GM04504 (cell line): ENCODE data around the gene DENND4B.
"Not testable (repeated sequence)": the region's sequence is repeated elsewhere in the genome, so short reads cannot be mapped to it uniquely, and the experiment has no call there.

Experiments
- DNase-seq: peaks from one replicate; pipeline ENCODE4 v3.0.0-alpha.2; 2012; ENCODE audit warnings: low read depth

The DENND4B gene

DNA sequence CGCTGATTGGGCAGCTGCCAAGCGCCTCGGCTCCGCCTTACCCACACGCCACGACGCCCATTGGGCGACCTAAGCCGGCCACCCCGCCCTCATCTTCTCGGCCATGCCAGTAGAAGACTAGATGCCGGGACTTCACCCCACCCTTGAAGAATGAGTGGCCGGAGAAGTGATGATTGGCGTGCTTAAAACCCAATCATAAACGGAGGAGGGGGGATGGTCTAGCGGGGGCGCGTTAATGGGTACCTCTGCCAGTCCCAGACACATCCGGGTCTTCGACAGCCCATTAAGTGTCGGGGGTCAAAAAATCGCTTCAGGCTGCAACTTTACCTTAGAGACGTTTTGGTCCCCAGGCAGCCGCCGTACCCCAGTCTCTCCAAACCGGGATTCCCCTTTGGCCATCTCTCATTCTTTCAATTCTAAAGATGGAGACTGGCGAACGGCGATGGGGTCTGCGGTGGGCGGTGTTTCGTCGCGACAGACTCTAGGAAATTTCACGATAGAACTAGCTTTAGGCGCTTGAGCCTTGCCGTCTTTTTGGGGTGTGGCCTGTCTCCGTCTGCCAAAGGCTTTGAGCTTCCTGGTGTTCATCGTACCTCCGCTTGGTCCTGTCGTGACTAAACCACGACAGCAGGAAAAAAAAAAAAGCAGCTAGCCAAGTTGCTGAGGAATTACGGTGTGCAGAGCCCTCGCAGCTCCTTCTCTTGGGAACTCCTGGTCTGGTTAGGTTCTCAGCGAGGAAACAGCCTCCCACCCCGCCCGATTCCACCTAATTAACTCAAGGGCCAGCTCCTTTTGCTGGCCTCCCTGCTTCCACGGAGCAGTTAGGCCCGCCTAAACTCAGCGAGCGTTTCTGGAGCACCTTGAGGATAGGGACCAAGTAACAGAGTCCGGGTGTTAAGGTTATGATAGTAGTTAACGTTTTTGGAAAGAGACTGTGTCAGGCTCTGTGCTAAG lies 23.3 kb downstream of the DENND4B start, which contains the start of gene GATAD2B:
Gene GATAD2B, minus strand, starts transcription at position 1 of the 954 bp plus-strand sequence. CDS start 94,625 bp downstream, outside the sequence.
- DNase-seq: peak; percentile 100

DNA sequence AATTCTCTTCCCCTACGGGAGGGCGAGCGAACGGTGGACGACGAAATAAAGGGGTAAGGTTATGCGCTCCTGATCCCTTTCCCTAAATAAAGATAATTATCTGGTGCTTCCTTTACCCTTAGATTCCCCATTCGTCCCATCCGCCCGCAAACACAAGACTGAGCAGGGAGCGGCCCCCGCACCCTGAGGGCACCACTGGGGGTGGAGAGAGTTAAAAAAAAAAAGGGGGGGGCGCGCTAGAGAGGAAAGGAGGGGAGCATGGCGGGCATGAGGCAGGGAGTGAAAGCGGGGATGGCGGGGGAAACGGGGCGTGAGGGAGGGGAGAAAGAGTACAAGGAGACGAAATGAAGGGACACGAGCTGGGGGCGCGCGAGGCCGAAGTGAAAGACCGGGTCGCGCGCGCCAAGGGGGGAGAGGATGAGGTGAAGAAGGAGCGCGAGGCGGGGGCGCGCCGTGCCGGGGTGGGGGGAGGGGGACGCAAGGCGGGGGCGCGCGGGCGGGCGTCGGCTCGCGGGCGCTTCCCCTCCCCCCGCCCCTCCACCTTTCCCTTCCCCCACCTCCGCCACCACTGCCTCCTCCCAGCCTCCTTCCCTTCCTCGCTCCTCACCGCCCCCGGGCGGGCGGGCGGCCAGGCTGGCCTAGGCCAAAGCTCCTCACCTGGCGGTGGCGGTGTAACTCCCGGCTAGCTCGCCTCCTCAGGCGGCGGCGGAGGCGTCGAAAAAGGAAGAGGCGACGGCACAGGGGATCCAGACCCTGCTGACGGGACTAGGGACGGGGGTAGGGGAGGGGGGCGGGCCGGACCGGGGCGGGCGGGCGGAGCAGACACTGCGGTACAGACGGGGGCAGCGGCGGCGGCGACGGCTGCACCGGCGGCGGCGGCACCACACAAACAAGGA lies 24.2 kb downstream of the DENND4B start:
- no peak for DNase-seq

DNA sequence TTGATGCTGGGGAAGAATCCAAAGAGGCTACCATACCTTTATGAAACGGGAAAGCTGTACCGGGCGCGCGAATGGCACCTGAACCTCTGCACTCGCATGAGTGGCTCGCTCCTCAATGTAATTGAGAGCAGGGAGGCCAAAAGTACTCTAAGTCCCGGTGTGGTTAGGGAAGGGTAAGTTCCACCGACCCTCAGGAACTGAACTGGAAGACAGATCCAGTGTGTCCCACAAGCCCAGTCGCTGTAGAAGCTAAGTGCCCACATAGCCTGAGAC lies 24.8 kb downstream of the DENND4B start:
- no peak for DNase-seq

DNA sequence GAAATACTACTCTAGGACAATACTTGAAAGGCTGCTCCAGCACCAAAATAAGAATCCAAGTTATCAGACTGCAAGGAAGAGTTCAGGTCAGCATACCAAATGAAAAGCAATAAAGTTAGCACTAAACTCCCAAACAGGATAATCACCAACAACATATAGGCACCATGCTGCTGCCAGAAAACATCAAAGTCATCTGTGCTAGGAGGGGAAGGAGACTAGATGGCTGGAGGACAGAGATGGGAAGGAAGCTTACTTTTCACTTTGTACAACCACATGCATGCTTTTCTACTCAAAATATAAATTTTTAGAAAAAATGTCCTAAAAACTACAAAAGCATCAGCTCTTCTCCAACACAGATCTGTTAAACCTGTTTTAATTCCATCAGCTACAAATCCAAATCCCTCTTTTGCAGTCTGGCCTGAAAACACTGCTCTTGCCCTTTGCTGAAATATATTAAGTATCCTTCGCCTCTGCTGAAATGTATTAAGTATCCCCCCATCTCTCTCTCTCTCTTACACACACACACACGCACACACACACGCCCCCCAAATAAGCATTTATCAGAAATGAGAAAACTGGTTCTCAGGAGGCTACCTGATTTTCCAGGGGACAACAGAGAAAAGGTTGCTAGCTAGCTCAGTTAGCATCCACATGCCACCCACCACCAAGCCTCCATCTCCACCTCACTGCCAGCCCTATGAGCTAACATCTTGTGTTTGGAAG lies 25.3 kb downstream of the DENND4B start:
- DNase-seq: no peak

DNA sequence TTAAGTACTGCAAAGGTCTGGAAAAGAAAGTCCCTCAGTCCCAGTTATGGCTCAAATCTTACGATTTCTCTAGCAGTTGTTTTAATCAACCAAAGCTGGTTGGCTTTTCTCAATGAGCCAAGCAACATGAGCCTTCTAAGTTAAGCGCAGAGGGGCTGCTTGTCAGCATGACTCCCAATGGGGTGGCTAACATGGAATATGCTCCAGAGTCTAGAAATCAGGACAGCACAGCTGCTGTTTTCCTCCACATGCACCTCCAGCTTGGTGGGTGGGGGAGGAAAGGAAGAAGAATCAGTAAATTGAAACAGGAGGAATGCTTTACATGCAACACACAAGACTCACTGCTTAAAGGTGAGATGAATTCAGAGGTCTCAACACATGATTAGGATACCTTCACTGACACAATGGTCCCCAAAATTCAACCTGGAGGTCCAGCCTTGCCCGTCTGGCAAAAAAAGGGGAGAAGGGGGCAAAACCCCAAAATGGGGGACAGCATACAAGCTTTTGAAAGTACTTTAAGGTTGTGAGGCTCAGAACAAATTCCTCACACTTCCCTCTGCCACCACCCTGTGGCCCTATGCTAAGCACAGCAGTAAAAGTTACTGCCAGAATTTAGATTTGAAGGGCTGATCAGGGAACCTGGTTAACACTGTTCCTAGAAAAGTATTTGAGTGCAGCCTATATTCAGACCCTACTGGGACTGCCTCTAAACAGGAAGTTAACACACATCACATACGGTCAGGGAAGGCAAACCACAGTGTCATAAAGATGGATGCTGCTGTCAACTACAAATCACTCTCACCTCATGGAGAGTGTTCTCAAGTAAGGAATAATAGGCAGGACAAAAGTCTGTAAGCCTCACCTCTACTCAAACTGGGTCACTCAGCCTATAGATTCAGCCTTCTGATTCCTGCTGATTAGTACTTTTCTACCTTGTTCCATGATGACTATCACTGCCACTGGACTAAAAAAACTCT lies 26.4 kb downstream of the DENND4B start:
- no peak for DNase-seq

DNA sequence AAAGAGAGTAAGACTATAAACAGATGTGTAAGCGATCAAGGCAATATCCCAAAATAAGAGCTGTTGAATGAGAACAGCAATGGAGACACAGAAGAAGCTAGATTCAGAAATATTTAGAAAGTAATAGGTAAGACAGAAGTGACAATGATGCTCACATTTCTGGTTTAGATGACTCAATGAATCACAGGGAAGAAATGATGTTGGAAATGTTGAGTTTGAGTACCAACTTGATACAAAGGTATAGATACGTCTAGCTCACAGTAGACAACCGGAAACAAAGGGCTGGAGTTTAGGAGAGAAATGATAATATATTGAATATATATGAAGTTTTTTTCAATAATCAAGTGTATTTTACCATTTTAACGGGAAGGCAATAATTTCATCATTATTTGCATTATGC lies 30.2 kb downstream of the DENND4B start:
- DNase-seq: no peak

DNA sequence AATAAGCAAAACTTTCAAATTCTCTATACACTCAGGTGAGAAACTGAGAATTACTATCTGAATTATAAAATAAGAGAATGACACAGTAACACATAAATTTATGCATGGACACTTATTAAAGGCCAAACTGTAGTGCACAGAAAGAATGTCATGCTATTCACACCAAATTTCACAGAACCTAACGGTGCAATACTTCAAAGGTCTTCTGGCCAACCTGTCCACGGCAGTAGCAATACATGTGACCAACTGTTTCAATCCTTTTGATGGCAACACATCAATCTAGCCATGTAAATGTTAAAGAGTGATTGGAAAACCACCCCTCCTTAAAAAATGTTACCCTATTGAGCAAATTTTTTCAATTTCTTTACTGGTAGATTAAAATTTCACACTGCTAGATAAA lies 34.2 kb downstream of the DENND4B start:
- DNase-seq: no peak

DNA sequence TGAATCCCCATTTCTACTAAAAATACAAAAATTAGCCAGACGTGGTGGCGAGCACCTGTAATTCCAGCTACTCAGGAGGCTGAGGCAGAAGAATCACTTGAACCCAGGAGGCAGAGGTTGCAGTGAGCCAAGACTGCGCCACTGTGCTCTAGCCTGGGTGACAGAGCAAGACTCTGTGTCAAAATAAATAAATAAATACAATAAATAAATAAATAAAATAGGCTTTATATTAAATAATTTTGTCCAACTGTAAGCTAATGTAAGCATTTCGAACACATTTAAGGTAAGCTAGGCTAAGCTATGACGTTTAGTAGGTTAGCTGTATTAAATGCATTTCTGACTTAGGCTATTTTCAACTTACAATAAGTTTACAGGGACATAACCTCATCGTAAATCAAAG lies 36.0 kb downstream of the DENND4B start:
- not testable (repeated sequence) for DNase-seq

DNA sequence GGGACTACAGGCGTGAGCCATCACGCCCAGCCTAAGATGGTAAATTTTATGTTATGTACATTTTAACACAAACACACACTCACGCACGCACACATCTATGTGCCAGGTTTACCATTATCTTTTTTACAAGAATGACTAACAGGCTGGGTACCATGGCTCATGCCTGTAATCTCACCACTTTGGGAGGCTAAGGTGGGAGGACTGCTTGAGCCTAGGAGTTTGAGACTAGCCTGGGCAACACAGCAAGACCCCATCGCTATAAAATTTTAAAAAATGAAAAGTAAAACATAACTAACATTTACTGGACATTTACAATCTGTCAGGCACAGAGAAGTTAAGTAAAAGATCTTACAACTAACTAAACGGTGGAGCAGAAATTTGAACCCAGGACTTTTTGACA lies 38.4 kb downstream of the DENND4B start:
- no peak for DNase-seq

DNA sequence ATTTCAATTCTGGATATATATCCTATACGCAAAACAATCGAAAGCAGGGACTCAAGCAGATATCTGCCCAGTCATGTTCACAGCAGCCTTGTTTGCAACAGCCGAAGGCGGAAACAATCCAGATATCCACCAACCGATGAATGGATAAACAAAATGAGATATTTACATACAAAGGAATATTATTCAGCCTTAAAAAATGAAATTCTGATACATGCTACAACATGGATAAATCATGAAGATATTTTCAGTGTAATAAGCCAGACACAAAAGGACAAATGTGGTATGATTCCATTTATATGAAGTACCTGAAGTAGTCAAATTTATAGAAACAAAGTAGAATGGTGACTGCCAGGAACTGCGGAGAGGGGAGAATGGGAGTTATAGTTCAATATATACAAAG lies 39.4 kb downstream of the DENND4B start:
- no peak for DNase-seq

DNA sequence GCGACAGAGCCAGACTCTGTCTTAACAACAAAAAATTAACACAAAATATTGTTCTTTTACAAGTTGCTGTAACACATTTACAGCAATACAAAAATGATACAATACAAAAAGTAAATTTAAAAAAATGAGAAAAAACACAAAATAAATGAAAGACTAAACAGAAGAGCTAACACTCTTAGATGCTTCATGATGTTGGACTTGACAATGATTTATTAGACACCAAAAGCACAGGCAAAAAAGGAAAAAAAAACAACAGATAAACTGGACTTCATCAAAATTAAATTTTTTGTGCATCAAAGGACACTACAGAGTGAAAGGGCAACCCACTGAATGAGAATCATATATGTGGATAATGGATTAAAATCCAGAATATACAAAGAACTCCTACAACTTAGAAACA lies 40.1 kb downstream of the DENND4B start:
- no peak for DNase-seq

DNA sequence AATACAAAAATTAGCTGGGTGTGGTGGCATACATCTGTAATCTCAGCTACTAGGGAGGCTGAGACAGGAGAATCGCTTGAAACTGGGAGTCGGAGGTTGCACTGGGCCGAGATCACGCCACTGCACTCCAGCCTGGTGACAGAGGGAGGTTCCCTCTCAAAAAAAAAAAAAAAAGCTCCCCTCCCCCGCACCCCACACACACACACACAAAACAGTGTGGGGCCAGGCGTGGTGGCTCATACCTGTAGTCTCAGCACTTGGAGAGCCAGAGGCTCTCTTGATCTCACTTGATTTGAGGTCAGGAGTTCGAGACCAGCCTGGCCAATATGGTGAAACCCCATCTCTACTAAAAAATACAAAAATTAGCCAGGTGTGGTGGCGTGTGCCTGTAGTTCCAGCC lies 40.6 kb downstream of the DENND4B start:
- not testable (repeated sequence) for DNase-seq

DNA sequence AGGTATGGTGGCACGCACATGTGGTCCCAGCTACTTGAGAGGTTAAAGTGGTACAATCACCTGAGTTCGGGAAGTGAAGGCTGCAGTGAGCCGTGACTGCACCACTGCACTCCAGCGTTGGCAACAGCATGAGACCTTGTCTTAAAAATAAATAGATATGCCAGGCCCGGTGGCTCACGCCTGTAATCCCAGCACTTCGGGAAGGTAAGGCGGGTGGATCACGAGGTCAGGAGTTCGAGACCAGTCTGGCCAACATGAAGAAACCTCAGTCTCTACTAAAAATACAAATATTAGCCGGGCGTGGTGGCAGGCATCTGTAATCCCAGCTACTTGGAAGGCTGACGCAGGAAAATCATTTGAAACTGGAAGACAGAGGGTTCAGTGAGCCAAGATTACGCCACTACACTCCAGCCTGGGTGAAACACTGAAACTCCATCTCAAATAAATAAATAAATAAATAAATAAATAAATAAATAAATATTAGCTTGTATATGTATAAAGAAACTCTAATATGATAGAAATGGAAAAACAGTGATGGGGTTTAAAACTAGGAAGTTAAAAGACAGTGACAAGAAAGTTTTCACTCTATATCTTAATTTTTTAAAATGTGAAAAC lies 42.6 kb downstream of the DENND4B start:
- DNase-seq: no peak

DNA sequence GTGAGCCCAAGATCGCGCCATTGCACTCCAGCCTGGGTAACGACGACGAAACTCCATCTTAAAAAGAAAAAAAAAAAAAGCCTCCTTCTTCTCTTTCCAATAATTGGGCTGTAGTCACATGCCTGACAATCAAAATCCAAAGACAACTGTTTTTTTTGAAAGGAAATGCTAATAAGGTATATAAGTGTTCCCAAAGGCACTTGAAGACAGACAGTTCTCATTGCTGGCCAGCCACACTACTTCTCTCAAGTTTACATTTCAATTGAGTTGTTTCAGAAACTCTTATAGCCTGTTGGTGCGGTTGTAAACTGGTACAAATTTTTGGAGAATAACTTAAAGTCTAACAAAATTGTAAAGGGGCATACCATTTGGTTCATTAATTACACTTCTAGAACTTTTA lies 47.0 kb downstream of the DENND4B start:
- no peak for DNase-seq

DNA sequence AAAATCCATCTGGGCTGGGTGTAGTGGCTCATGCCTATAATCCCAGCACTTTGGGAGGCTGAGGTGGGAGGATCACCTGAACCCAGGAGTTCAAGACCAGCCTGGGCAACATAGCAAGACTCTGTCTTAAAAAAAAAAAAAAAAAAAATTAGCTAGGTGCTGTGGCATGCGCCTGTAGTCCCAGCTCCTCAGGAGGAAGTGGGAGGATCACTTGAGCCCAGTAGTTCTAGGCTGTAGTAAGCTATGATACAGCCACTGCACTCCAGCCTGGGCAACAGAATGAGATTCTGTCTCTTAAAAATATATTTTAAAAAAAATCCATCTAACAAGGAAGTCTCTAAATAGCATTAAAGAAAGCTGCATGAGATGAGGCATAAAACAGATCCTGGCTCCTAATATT lies 50.7 kb downstream of the DENND4B start:
- DNase-seq: not testable (repeated sequence)

DNA sequence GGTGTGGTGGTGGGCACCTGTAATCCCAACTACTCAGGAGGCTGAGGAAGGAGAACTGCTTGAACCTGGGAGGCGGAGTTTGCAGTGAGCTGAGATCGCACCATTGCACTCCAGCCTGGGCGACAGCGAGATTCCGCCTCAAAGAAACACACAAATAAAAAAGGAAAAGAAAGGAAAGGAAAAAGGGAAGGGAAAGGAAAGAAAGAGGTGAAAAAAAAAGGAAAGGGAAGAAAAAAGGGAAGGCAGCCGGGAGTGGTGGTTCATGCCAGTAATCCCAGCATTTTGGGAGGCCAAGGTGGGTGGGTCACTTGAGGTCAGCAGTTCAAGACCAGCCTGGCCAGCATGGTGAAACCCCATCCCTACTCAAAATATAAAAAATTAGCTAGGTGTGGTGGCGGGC lies 55.5 kb downstream of the DENND4B start:
- not testable (repeated sequence) for DNase-seq

DNA sequence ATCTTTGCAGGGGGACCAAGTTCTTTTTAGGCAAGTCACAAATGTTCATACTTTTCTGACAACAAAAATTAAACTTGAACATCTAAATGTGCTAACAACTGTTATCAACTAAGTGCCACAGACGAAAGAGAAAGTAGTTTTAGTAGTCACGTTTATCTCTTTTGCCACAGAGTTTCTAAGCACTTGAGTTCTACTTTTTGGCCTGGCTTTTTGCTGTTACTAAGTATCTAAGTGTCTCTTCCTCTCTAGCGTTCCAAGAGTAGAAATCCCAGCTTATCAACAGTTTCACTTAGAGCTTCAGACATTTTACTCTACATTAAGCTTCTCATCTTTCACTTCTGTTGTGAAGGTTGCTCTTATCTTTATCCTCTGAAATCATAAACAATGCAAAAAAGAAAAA lies 58.0 kb downstream of the DENND4B start:
- no peak for DNase-seq

DNA sequence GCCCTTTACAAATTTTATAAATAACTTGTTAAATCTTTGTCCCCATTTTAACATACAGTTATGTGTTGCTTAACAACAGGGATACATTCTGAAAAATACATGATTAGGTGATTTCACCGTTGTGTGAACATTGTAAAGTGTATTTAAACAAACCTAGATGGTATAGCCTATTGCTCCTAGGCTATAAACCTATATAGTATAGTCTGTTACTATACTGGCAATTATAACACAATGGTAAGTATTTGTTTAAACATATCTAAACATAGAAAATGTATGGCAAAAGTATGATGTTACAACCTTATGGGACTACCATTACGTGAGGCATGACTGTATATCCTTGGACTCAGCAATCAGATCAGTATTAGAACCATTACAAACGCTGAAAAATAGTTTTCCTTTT lies 60.4 kb downstream of the DENND4B start:
- DNase-seq: no peak

DNA sequence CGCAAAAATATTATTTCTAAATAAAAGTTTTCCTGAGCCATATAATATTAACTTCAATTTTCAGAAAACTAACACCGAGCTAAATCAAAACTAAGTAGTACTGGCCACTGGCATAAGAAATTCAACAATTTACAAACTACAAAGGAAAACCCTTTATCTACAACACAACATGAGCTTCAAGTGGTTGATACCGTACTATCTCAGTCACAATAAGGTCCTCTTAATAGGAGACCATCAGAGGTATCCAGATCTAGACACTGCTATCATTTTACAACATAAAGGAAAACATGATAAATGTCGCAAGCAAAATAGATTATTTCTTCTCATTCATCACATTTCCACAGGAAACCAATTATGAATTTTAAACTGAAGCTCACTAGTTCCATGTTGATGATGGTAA lies 63.3 kb downstream of the DENND4B start:
- no peak for DNase-seq

DNA sequence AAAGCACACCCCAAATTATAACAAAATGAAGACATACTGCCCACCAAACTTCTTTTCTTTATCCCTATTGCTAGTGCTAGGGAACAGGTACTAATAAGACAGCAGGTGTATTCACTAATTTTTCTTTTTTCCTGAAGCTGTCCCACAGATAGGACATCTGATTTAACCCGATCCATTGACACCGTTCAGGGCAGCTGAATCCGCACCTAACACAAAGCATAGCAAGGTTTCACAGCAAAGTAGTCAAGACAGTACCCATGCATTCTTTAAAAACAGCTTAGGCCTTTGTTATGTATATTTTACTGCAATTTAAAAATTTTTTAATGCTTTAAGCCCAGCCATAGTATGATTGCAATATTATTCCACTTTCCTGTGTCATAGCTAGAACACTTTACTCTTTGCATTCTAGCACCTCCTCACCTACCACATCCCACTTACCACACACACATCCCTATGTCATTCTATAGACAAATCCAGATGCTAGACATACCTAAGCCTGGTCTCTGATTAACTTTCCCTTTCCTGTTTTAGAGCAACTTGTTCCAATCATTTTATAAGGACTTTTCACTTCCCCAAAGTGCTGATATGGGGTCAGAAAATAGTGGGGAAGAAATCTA lies 64.1 kb downstream of the DENND4B start:
- no peak for DNase-seq
